HG02884 (cell line): ENCODE data around the gene GCN1.
A peak's percentile ranks its signal among the peaks of the same experiment; 100 is the strongest.

ENCODE experiments used
- ATAC-seq: cut with Tn5 transposase; IDR thresholded peaks from one replicate; pipeline ENCODE4 v1.9.1; 2021; ENCODE audit warnings: mild to moderate bottlenecking, moderate library complexity; ENCODE audit not compliant: unreplicated experiment

GCN1 gene

DNA sequence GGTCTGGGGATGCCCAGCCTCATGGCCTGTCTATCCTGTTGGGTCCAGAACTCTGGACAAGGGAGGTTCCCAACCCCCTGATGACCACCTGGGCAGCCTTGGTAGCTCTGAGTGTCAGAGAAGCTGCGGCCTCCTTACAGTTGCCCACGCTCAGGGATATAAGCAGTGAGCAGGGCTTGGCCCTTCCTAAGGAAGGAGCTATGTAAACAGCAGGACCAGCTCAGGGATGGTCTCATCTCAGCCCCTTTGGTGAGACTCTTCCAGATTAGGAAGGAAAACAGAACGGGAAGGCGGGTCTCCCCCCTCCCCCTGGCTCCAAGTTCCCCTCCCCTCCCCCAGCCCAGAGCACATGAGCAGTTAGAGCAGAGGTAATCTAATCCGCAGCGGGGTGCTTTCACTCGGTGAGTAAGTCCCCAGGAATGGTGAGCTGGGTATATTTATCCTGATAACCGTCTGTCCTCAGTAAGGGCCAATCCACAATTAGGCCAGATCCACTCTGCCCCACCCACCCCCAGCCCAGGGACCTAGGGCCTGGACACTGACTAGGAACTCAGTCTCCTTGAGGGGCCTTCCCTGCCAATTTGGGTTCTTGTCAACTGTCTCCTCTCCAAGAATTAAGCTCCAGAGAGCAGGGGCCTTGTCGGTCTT, 35.9 kb upstream of the GCN1 start:
- no peak for ATAC-seq

GRCh38 chr12:120229487-120230325, 35.2 kb upstream of the GCN1 start:
- no peak for ATAC-seq

DNA sequence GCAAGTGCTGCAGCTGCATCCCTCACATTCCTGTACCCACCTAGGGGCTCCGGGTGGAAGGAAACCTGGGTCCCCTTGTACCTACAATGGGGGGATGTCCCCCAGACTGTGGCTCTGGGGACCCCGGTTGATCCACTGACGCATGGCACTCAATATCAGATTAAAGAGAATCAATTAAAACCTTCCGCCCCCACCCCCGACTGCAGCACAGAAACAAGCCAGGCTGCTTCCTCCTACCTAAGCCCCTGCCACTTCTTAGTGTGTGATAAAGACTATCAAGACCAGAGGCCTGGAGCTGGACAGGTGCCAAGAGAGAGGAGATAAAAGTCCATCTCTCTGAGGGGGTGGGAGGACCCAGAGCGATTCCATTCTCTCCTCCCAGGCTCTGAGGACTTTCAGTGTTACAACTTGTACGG, 34.6 kb upstream of the GCN1 start:
- no peak for ATAC-seq

GRCh38 chr12:120228291-120229070, 34.0 kb upstream of the GCN1 start:
- ATAC-seq, result peak; percentile 62

- no peak for ATAC-seq
Measured at GRCh38 chr12:120228041-120228290, 33.5 kb upstream of the GCN1 start.

DNA sequence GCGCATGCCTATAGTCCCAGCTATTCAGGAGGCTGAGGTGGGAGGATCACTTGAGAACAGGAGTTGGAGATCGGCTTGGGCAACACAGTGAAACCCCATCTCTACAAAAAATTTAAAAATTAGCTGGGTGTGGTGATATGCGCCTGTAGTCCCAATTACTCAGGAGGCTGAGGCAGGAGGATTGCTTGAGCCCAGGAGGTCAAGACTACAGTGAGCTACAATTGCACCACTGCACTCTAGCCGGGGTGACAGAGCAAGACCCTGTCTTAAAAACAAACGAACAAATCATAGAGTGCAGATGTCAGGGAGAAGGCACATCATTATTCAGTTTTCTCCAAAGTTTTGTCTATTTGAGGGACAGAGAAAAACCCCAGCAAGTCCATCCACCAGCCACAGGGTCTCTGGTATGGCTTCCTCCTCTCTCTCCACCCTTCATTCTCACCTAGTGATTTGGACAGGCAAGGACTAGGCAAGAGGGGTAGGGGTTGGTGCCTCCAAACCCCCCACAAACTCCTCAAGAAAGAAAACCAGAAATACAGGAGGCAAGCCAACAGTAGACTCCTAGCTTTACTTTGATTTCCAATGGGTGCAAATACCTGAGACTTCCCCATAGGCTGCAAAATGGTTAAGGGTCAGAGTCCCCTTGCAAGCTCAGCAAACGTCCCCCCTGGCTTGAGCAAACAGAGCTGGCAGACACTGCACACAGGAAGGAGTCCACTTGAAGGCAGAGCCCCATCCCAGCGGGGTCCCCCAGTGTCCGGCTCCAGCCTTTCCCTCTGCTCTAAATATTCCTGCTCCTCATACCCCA, 32.9 kb upstream of the GCN1 start:
- ATAC-seq, result no peak

- ATAC-seq, result no peak
Measured at GRCh38 chr12:120225852-120226640, 31.5 kb upstream of the GCN1 start.

DNA sequence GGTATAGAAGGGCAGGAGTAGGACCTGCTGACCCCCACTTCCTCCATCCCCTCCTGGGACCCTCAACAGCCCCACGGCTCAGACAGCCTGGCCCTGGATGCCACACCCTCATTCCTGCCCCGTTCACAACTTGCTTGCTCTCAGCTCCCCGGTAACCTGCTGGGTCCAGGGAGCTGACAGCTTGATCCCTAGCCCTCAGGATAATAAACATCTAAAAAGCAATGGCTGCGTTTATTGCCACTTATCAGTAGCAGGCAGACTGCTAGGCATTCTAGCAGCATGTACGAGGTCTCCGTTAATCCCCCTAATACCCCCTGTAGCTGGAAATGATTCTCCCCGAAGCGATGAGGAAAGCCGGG, 30.7 kb upstream of the GCN1 start:
- no peak for ATAC-seq

DNA sequence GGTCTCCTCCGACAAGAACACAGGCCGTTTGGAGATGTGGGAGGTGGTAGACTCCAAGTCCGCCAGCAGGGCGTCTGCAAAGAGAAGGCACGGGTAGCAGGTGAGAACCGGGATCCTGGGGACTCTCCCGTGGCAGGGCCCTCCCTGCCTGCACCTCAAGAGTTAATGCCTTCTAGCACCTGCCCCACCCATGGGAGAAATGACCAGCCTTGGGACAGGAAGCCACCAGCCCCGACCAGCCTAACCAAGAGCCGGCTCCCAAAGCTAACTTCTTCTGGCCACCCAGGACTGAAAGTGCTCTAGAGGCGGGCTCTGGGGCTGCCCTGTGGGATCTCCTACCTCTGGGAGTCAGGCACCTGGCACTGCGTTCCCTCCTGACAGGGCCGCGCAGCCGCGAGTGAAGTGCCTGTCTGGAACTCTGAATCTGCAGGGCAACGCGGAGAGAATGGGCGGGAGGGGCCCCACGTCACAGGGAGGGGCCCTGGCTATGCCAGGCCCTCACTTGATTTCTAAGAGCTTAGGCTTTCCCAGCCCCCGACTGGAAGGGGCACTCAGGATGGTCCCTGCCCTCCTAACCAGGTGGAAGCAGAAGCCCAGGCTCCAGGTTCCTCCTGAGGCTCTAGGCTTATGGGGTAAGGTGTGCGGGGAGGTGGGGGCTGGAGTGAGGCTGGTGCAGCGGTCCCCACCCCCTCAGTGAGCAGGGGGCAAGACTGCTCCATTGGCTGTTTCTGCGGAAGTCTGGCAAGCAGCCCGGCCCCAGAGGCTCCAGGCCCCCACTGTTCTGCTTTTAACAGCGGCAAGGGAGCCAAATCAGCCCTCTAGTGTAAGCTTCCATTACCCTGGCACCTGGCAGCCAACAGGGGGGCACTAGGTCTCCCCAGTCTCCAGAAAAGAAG, 30.0 kb upstream of the GCN1 start:
- ATAC-seq, result no peak

DNA sequence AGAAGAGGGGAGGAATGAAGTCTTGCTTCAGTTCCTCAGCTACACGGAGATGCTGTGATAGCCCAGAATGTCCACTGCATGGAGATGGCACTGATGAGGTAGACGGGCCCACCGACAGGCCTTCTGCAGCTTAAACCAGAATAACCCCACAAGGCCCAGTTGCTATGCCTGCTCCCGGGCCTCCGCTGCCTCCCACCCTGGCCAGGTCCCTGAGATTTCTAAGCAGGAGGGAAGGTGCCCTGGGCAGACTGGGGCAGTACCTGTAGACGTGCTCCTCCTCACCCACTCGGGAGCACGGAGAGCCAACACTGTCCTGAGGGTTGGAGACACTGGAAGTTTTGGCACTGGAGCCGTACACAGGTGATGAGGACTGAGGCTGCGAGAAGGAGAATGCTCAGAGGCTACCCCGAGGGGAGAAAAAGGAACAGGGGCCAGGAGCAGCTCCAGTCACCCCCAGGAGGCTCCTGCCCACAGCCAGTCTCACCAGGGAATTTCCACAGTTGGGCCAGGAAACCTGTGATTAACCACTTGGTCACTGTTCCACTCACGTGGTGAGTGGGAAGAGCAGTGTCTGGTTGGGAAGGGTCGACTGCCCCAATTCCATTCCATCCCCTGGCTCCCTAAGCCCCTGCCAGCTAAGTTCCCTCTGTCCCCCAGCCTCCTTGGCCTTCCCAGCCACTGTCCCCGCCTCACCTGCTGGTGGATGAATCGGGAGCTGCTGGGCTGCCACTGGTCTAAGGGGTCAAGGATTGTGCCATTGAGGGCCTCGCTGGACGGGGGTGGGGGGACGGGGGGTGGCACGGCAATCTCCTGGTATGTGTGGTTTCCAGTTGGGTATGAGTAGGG, 29.2 kb upstream of the GCN1 start:
- no peak for ATAC-seq

GRCh38 chr12:120222288-120222832, 27.8 kb upstream of the GCN1 start:
- no peak for ATAC-seq

- no peak for ATAC-seq
Measured at GRCh38 chr12:120221576-120221900, 27.0 kb upstream of the GCN1 start.

DNA sequence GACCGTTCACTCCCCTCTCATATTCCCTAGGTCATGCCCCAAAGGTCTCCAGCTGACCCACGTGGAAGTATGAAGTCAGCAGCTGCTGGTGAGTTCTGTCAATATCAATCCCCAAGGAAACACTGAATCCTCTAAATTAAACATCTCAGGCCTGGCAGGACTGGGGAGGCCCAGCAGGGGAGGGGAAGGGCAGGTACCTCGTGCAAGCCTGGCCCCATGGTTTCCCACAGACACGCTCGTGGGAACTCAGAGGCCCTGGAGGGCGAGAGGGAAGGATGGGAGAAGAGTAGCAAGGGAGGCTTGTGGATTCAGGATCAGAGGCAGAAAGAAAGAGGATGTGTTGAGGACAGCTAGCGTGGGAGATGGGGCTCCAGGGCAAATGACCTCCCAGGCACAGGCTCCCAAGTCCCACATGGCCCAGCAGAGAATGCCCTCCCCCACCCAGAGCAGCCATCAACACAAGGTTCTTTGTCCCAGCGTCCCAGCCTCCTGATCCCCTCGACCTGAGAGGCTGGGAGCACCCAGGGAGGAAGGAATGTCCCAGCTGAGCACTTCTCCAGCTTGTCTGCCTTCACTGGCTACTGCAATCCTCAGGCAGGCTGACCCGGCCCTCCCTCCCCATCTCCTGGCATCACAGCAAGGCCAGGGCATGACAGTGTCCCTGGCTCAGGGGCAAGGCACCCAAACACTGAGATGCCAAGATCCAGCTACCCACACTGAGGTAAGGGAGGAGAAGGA, 26.5 kb upstream of the GCN1 start:
- no peak for ATAC-seq

- no peak for ATAC-seq
Measured at GRCh38 chr12:120218680-120219606, 24.4 kb upstream of the GCN1 start.

DNA sequence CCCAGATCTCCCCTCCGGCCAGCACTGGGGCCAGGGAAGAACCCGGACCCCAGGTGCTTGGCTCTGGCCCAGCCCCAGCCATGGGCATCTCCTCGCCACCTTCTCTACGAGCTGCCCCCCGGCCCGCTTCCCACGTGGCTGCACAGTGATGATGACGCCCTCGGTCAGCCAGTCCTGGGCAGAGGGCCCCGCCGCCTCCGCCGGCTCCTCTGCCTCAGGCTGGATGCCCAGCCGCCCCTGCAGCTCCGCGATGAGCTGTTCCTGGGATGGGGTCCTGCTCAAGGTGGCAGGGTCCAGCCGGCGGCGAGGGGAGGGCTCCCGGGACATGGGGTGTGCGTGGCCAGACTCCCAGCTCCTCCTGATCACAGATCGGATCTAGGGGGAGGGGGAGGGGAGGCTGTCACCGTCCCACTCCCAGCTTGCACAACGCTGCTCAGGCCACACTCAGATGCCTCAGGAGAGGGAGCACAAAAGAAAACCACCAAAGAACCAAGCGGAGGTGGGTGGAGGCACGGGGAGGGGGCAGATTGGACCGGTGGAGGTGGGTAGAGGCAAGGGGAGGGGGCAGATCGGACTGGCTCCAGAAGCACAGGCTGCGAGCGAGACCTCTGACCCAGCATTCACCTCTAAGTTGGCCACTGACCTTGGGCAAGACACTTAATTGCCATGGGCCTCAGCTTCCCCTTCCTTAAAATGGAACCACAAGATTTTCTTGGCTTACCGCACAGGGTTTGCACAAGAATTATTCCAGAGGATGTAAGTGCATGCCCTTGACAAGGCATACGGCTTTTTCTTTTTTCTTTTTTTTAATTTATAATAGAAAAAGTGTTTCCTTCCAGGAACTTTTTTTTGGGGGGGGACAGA, 22.5 kb upstream of the GCN1 start:
- ATAC-seq, result no peak
